H9 (cell line): Measurements from ENCODE around the gene FASTK. TPM values are rescaled to one million over a fixed set of nuclear protein-coding genes. Genes with fewer than 3 reads are reported as not detected.

Source experiments
- DNase-seq: peaks from one replicate; pipeline ENCODE4 v3.0.0-alpha.2; 2017
- H2AFZ ChIP-seq: one replicate; pipeline ENCODE4 v1.6.1; 2013; ENCODE audit warnings: mild to moderate bottlenecking, low read length, control low read depth, moderate library complexity
- H2AK5ac ChIP-seq: 2 replicates; pipeline ENCODE4 v1.6.1; 2013; ENCODE audit warnings: low read length, control low read depth, mixed read lengths; ENCODE audit not compliant: insufficient read length
- H2BK120ac ChIP-seq: one replicate; pipeline ENCODE4 v1.6.1; 2013; ENCODE audit warnings: low read depth, mild to moderate bottlenecking, low read length, control low read depth, inconsistent platforms; ENCODE audit not compliant: poor library complexity, severe bottlenecking
- H2BK12ac ChIP-seq: 2 replicates; pipeline ENCODE4 v1.6.1; 2013; ENCODE audit warnings: low read length, control low read depth, mixed read lengths, low read depth; ENCODE audit not compliant: insufficient read length
- H2BK15ac ChIP-seq: 2 replicates; pipeline ENCODE4 v1.6.1; 2013; ENCODE audit warnings: low read depth, low read length, control low read depth
- H2BK20ac ChIP-seq: one replicate; pipeline ENCODE4 v1.6.1; 2013; ENCODE audit warnings: low read depth, mild to moderate bottlenecking, low read length, control low read depth, inconsistent platforms; ENCODE audit not compliant: poor library complexity, severe bottlenecking
- H2BK5ac ChIP-seq: 2 replicates; pipeline ENCODE4 v1.6.1; 2013; ENCODE audit warnings: low read length, control low read depth, mixed read lengths; ENCODE audit not compliant: insufficient read length
- H3K14ac ChIP-seq: 2 replicates; pipeline ENCODE4 v1.6.1; 2013; ENCODE audit warnings: low read length, control low read depth; ENCODE audit not compliant: insufficient read depth
- H3K18ac ChIP-seq: 2 replicates; pipeline ENCODE4 v1.6.1; 2013; ENCODE audit warnings: low read depth, mild to moderate bottlenecking, mixed read lengths, low read length, control low read depth; ENCODE audit not compliant: insufficient read length
- H3K23ac ChIP-seq: 2 replicates; pipeline ENCODE4 v1.6.1; 2013; ENCODE audit warnings: low read length, control low read depth, mixed read lengths, low read depth; ENCODE audit not compliant: insufficient read length
- H3K23me2 ChIP-seq: 2 replicates; pipeline ENCODE4 v1.6.1; 2013; ENCODE audit warnings: low read depth, mild to moderate bottlenecking, mixed read lengths, low read length, control low read depth; ENCODE audit not compliant: insufficient read length, poor library complexity, severe bottlenecking
- H3K27ac ChIP-seq: 2 replicates; pipeline ENCODE4 v1.5.1; 2013; ENCODE audit warnings: low read length, control low read depth, mixed read lengths, low read depth; ENCODE audit not compliant: insufficient read length
- H3K27me3 ChIP-seq: 2 replicates; pipeline ENCODE4 v1.6.1; 2013; ENCODE audit warnings: low read length, control low read depth, inconsistent platforms; ENCODE audit not compliant: insufficient read depth
- H3K4ac ChIP-seq: 2 replicates; pipeline ENCODE4 v1.6.1; 2013; ENCODE audit warnings: low read depth, mild to moderate bottlenecking, control low read depth, inconsistent platforms, low read length, moderate library complexity
- H3K4me1 ChIP-seq: 2 replicates; pipeline ENCODE4 v1.6.1; 2013; ENCODE audit warnings: low read length, control low read depth, inconsistent platforms; ENCODE audit not compliant: insufficient read depth
- H3K4me2 ChIP-seq: 2 replicates; pipeline ENCODE4 v1.6.1; 2013; ENCODE audit warnings: low read length, control low read depth, mixed read lengths; ENCODE audit not compliant: insufficient read length, insufficient read depth
- H3K56ac ChIP-seq: 2 replicates; pipeline ENCODE4 v1.6.1; 2013; ENCODE audit warnings: low read depth, mild to moderate bottlenecking, mixed read lengths, low read length, control low read depth; ENCODE audit not compliant: insufficient read length
- H3K79me1 ChIP-seq: 2 replicates; pipeline ENCODE4 v1.6.1; 2013; ENCODE audit warnings: low read depth, mild to moderate bottlenecking, moderate library complexity, low read length, control low read depth, inconsistent platforms; ENCODE audit not compliant: insufficient read depth, poor library complexity, severe bottlenecking
- H3K79me2 ChIP-seq: 2 replicates; pipeline ENCODE4 v1.6.1; 2013; ENCODE audit warnings: low read length, control low read depth, inconsistent platforms; ENCODE audit not compliant: insufficient read depth
- H3K9ac ChIP-seq: 2 replicates; pipeline ENCODE4 v1.6.1; 2013; ENCODE audit warnings: low read length, control low read depth, mixed read lengths; ENCODE audit not compliant: insufficient read length; ENCODE audit errors: extremely low read depth
- H3K9me3 ChIP-seq: one replicate; pipeline ENCODE4 v1.6.1; 2013; ENCODE audit warnings: low read depth, low read length, inconsistent platforms; ENCODE audit not compliant: control insufficient read depth
- H3T11ph ChIP-seq: one replicate; pipeline ENCODE4 v1.6.1; 2013; ENCODE audit warnings: mild to moderate bottlenecking, low read length, control low read depth, inconsistent platforms
- H4K20me1 ChIP-seq: one replicate; pipeline ENCODE4 v1.6.1; 2013; ENCODE audit not compliant: control insufficient read depth, insufficient read length, insufficient read depth
- H4K5ac ChIP-seq: 2 replicates; pipeline ENCODE4 v1.6.1; 2013; ENCODE audit warnings: low read depth, mild to moderate bottlenecking, mixed read lengths, low read length, control low read depth; ENCODE audit not compliant: insufficient read length
- H4K8ac ChIP-seq: replicated peaks from 2 replicates; pipeline ENCODE4 v1.6.1; 2013; ENCODE audit warnings: low read length, control low read depth, mixed read lengths, low read depth; ENCODE audit not compliant: insufficient read length
- H4K91ac ChIP-seq: 2 replicates; pipeline ENCODE4 v1.6.1; 2013; ENCODE audit warnings: low read depth, mild to moderate bottlenecking, moderate library complexity, mixed read lengths, low read length, control low read depth; ENCODE audit not compliant: insufficient read length
- H3K27ac Mint-ChIP-seq, 3 experiments: 2 replicates in 2 of 3; 3 replicates in 1 of 3; pipeline ENCODE4 v1.8.0; 2020 to 2021; ENCODE audit warnings: mixed read lengths in 3 of 3, mild to moderate bottlenecking in 1 of 3, moderate library complexity in 1 of 3
- H3K27me3 Mint-ChIP-seq: 2 replicates; pipeline ENCODE4 v1.8.0; 2021; ENCODE audit warnings: low read depth, mild to moderate bottlenecking, moderate library complexity, mixed read lengths
- H3K36me3 Mint-ChIP-seq, 3 experiments: 2 replicates in 2 of 3; 3 replicates in 1 of 3; pipeline ENCODE4 v1.8.0; 2020 to 2021; ENCODE audit warnings: low read depth in 3 of 3, mixed read lengths in 3 of 3; ENCODE audit not compliant: insufficient read depth in 1 of 3
- H3K4me1 Mint-ChIP-seq, 2 experiments: 2 replicates each; pipeline ENCODE4 v1.8.0; 2020; ENCODE audit warnings: mixed read lengths in 2 of 2
- H3K4me3 Mint-ChIP-seq, 2 experiments: 2 replicates in 1 of 2; 3 replicates in 1 of 2; pipeline ENCODE4 v1.8.0; 2020 to 2021; ENCODE audit warnings: mild to moderate bottlenecking in 2 of 2, mixed read lengths in 2 of 2, moderate library complexity in 1 of 2
- H3K9me3 Mint-ChIP-seq, 2 experiments: 2 replicates in 1 of 2; 3 replicates in 1 of 2; pipeline ENCODE4 v1.8.0; 2020; ENCODE audit warnings: mild to moderate bottlenecking in 2 of 2, mixed read lengths in 2 of 2, moderate library complexity in 1 of 2
- WGBS: extraction: QIAGEN DNeasy Blood & Tissue Kit; methylation state at CpG from one replicate; pipeline ENCODE4 v1.1.7; 2013; ENCODE audit warnings: missing lambda C conversion rate, low lambda C conversion rate, mixed read lengths; ENCODE audit not compliant: insufficient read length; ENCODE audit errors: extremely low coverage; 5-methylcytosine and 5-hydroxymethylcytosine counted together
- total RNA-seq: library from RNA; stranded (reverse); gene quantifications from 2 replicates; pipeline ENCODE4 v1.2.1, GENCODE V29; 2021
- TF ChIP-seq, protein P1 (sequence below): fragments of 200-600 bp; sonication (generic); conservative IDR thresholded peaks from 3 replicates; pipeline ENCODE4 v1.8.0; 2021; ENCODE audit warnings: antibody characterized with exemption, mild to moderate bottlenecking

Gene FASTK
- total RNA-seq, 1 experiment from 2014 or later: 57.8 TPM

DNA sequence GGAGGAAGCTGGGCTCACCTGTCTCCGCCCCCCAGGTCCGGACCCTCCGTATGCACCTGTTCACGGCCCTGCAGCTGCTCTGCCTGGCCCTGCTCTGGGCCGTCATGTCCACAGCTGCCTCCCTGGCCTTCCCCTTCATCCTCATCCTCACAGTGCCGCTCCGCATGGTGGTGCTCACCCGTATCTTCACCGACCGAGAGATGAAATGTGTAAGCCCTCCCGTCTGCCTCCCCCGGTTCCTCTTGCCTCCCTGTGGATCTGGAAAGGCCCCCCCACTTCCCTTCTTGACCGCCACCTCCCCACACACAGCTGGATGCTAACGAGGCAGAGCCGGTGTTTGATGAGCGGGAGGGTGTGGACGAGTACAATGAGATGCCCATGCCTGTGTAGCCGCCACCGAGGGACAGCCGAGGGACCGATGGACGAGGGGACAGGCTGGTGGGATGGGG lies 4.6 kb downstream of the FASTK start:
- Histone ChIP-seq H2BK15ac (no peak overlapping the region), H3K79me2 (no peaks in the 10 kb centered on the region; the same call in 1 of the 2 replicates), H3K56ac (no peak overlapping the region), H3K27me3 (no peaks in the 10 kb centered on the region), H2BK20ac (no peak overlapping the region), H3K4ac (no peak overlapping the region), H3T11ph (no peak overlapping the region), H4K91ac (no peak overlapping the region), H3K23ac (no peak overlapping the region), H4K5ac (no peak overlapping the region), H3K4me1 (no peaks in the 10 kb centered on the region), H2BK120ac (no peak overlapping the region), H3K4me2 (no peak overlapping the region), H3K27ac (no peak overlapping the region), H2AFZ (no peak overlapping the region), H2BK5ac (no peak overlapping the region), H2AK5ac (no peak overlapping the region), H4K20me1 (no peaks in the 10 kb centered on the region), H3K14ac (no peak overlapping the region), H3K18ac (no peak overlapping the region), H3K79me1 (no peaks in the 10 kb centered on the region), H3K23me2 (no peaks in the 10 kb centered on the region), H3K9me3 (no peaks in the 10 kb centered on the region), H2BK12ac (no peak overlapping the region), H4K8ac (no peak overlapping the region), H3K9ac (no peak overlapping the region)
- peak overlapping the region in 1 of 2 experiments; percentile 62; a peak in 2 of 5 replicates for H3K4me3 Mint-ChIP-seq
- peaks cover 19 to 43% (median 41%) of the 10 kb centered on the region in 3 experiments for H3K36me3 Mint-ChIP-seq
- peak overlapping the region in 1 of 3 experiments; percentile 72; a peak in 3 of 7 replicates for H3K27ac Mint-ChIP-seq
- peaks cover 24 to 31% of the 10 kb centered on the region in 2 experiments for H3K4me1 Mint-ChIP-seq
- DNase-seq: no peak
- peaks cover 1% of the 10 kb centered on the region; the same call in 1 of the 2 replicates for H3K27me3 Mint-ChIP-seq
- TF ChIP-seq, protein P1, sequence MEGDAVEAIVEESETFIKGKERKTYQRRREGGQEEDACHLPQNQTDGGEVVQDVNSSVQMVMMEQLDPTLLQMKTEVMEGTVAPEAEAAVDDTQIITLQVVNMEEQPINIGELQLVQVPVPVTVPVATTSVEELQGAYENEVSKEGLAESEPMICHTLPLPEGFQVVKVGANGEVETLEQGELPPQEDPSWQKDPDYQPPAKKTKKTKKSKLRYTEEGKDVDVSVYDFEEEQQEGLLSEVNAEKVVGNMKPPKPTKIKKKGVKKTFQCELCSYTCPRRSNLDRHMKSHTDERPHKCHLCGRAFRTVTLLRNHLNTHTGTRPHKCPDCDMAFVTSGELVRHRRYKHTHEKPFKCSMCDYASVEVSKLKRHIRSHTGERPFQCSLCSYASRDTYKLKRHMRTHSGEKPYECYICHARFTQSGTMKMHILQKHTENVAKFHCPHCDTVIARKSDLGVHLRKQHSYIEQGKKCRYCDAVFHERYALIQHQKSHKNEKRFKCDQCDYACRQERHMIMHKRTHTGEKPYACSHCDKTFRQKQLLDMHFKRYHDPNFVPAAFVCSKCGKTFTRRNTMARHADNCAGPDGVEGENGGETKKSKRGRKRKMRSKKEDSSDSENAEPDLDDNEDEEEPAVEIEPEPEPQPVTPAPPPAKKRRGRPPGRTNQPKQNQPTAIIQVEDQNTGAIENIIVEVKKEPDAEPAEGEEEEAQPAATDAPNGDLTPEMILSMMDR: no peak
- no peaks in the 10 kb centered on the region for H3K9me3 Mint-ChIP-seq
- WGBS: no CpG with 5 or more reads among the region's 22 CpGs
